Stimulated activated CD4-positive, alpha-beta T cell treated with anti-CD3 and anti-CD28 coated beads, Interleukin-15, amount 100 ng/mL, for 24 hours (primary cell): ENCODE data around the gene DOHH.

ENCODE experiments used
- DNase-seq: peaks from one replicate; pipeline ENCODE4 v3.0.0-alpha.2; 2020

DOHH gene, protein sequence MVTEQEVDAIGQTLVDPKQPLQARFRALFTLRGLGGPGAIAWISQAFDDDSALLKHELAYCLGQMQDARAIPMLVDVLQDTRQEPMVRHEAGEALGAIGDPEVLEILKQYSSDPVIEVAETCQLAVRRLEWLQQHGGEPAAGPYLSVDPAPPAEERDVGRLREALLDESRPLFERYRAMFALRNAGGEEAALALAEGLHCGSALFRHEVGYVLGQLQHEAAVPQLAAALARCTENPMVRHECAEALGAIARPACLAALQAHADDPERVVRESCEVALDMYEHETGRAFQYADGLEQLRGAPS

DNA sequence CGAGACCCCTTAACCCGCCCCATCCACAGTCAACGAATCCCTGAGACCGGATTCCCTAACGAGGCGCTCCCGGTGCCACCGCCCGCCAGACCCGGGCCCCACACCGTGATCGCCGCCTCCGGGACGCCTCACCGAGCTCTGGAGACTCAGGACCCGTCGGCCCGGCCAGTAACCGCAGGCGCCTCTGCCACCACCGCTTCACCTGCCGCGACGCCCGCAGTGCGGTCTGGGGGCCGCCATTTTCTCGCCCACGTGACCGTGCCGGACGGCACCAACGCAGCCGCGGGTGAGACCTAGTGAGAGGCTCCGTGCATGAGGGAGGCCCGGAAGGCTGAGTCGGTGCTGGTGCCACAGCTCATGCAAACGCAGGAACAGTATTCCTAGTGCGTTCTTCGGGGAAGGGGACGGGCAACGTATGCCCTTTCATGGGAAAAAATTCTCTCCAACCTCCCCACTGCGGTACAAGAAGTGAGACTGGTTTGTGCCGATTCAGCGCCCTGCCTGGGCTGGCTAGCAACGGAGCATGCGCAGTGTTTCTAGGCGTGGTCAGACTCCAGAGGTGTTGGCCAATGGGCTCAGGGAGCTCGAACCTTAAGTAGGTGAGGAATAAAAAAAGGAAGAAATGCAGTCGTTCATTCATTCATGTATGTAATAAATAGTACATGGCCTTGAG, at the start of gene DOHH:
Gene DOHH (minus strand): TSS at position 246 of the 673 bp plus-strand sequence. CDS start 3,860 bp downstream, outside the sequence.
- DNase-seq: peak; percentile 98

DNA sequence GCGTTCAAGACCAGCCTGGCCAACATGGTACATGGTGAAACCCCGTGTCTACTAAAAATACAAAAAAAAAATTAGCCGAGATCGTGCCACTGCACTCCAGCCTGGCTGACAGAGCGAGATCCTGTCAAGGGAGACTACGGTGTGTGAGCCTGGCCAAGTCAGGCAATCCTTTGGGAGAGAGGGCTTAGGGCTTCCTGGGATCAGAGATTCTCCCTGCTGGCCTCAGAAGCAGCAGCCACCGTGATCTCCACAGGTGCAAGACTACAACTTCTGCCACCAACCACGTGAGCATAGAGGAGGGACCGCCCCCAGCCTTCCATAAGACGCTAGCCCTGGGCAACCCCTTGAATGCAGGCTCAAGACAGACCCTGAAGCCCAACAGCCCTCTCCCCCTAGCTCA, 49.3 kb upstream of the DOHH start:
- no peak for DNase-seq

DNA sequence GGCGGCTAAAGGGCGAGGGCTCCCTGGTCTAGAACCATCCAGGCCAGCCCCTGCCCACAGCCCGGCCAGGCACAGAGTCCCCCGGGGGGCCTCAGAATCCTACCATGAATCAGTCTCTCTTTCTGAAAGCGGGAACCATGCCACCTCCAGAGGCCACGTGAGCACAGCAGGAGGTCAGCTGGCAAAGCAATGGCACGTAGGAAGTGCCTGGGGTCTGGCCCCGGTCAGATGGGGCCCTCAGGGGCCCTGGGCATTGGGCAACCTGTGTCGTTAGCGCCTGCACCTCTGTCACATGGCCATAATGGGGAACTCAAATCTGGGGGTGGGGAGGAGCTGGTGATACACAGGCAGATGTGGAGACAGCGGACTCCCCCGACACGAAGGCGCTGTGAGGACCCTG, 48.1 kb upstream of the DOHH start:
- no peak for DNase-seq

DNA sequence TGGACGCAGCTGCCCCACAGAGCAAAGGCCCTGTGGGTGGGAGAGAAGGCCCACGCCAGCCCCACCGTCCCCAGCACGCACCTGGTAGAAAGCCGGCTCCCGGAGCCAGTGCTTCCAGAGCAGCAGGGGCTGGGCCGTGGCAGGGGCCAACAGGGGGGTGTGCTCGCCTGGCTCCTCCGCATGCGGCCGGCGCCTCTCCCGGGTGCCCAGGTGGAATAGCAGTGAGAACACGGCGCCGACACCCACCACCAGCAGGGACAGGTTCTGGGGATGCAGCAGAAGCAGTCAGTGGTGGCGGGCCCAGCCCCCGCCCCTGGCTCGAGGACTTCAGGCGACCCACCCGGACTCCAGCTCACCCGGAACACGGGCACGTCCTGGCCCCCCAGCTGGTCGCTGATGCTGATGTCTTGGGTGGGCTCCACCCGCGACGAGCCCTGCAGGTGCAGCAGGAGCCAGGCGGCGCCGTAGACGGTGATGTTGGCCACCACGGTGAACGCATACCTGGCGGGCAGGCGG, 47.4 kb upstream of the DOHH start:
- no peak for DNase-seq

DNA sequence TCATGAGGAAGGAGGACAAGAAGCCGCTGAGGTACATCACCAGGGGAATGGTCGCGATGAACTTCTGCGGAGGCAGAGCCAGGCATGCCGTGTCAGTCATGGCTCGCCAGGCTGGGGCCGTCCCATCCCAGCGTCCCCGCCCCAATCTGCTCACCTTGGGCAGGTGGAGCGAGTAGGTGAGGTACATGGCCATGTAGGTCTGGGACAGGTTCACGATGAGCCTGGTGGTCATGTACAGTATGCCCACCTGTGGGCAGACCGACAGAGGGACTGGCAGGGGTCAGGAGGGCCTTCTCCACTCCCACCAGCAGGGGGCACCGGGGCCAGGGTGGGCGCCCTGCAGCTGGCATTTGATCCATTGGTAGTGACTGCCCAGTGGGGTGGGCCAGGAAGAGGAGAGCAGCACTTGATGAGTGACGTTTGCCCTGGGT, 46.8 kb upstream of the DOHH start:
- DNase-seq: peak; percentile 53

DNA sequence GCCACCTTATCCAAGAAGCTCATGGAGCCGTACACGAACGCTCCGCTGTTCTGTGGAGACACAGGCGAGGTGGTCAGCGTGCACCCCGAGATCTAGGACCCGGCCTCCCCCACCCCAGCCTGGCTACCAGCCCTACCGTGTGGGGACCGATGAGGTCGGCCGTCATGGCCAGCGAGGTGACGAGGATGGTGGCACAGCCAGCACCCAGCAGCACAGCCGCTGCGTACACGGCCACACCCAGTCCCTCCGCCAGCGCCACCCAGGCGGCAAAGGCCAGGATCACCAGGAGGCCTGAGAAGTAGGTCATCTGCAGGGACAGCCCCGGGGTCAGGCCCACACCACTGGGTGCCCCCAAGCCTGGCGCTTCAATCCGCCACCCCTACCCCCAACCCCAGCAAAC, 45.6 kb upstream of the DOHH start:
- DNase-seq: no peak

DNA sequence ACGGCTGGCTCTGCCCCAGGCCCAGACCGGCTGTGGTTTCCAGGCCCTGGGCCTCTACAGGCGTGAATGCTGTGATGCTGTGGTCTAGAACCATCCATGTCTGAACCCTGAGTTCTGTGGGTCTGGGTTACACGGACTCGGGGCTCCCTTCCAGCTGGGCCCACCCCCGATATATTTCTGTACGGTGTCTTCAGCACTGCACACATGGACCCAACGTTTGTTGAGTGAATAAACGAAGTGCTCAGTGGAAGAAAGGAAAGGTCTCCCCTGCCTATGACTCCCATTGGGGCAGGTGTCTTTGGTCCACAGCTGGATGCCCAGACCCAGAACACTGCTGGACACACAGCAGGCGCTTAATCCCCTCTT, 45.2 kb upstream of the DOHH start:
- no peak for DNase-seq

DNA sequence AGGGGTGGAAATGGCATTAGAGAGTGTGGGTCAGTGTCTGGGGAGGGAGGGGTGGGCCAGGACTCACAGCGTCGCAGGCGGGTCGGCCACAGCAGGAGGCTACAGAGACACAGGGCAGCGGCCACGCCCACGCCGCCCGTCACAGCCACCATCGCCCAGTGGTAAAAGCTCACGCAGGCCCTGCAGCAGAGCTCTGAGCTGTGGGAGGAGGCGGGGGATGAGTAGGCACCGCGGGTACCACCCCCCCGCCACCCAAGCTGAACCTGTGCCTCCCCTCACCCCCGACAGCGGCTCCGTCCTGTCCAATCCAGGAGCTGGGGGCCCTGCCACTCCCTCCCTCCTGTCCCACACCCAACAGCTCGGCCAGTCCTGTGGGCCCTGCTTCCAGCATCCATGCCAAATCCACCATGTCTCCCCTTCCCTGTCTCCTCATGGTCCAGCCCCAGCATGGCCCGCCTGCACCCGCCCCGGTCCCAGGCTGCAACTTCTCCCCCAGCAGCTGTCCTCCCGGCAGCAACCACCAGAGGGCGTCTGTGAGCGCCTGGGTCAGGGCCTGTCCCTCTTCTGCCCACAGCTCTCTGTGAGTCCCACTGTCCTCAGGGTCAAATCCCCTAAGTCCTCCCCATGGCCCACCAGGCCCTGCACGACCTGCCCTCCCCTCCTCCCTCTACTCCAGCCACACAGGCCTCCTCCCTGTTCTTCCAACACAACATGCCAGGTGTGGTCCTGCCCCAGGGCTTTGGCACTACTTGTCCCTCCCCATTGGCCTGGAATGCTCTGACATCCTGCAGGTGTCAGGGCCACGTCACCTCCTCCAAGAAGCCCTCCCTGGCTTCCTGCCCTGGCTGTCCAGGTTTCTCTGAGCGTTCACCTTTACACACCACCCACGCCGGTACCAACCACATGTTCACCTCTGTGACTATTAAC, 44.5 kb upstream of the DOHH start:
- peak; percentile 84 for DNase-seq

DNA sequence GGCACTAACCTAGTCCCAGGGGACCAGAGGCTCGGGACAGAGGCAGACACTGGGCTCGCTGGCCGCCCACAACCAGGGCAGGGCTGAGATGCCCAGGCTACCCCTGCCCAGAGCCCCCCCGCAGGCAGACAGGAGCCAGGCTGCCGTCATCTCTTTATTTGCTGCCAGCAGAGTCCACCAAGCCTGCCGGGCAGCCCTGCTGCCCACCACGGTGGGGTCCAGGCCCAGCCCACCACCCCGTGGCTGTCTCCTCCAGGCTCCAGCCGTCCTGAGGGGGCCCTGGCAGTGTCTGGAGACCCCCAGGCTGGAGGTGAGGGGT, 43.5 kb upstream of the DOHH start:
- DNase-seq: no peak

DNA sequence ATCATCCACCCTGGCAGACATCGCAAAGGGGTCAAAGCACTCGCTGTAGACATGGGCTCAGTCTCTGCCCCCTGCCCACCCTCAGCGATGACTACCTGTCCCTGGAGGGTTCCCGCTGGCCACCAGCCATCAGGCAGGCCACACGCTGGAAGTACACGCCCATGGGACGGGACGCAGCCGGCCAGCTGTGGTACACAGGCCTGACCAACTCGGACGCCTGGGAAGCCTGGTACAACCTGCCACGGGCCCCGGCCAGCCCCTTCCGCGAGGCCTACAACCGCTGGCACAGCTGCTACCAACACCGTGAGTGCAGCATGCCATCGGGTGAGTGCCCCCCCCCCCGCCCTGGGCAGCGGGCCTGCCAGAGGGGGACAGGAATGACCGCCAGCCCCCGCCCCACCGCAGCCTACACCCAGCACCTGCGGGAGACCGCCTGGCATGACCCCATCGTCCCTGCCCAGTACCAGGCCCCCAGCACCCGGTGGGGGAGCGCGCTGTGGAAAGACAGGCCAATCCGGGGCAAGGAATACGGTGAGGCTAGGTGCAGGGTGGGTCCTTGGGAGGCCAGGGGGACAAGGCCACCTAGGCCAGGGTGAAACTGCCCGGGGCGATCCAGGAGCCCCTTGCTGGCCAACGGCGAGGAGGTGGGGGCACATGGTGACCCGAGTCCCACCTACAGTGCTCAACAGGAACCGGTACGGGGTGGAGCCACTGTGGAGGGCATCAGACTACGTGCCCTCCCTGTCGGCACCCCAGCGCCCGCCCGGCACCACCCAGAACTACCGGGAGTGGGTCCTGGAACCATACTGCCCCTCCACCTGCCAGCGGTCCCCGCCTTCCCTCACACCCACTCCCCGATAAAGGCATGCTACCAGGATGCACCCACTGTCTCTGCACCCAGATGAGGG, 42.9 kb upstream of the DOHH start:
- no peak for DNase-seq

DNA sequence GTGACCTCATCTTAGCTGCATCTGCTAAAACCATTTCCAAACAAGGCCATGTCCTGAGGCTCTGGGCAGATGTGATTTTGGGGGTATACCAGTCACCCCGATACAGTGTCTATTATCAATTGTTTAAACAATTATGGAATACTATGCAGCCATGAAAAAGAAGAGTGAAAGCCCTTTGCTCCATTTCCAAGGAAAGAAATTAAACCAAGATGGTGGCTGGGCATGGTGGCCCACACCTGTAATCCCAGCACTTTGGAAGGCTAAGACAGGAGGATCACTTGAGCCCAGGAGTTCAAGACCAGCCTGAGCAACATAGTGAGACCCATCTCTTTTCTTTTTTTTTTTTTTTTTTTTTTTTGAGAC, 39.3 kb upstream of the DOHH start:
- no peak for DNase-seq

DNA sequence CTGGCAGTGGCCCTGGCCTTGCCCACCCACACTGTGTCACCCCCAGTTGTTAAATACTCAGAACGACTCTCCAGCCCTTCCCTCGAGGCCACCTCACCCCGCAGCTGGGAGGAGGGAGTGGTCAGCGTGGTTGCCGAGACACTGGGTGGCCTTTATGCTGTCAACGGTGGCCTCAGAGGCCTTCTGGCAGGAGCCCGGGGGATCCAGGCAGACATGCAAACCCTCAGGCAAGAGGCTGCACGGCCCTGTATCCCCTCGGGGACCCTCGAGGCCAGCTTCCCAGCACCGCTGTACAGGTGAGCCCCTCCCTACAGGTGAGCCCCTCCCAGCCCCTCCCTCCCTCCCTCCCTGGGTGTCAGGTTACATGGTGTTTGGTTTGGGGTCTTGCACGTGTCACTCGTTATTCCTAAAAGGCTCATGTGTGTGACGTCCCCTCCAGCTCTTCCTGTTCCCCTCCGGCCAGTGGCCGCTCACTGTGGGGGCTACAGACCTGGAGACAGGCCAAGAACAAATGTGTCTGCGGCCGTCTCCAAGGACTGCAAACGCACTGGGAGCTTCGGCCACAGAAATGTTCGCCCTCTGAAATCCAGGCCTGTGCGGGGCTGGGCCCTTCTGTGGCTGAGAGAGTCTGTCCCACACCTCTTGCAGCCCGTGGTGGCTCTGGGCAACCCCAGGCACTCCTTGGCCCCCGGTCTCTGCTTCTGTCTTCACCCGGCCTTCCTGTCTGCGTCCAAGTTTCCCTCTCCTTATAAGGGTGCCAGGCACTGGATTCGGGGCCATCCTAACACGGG, 38.7 kb upstream of the DOHH start, which contains the start of gene TEKTIP1:
Gene TEKTIP1 (plus strand): TSS at position 210 of the 791 bp plus-strand sequence. CDS start 4 bp downstream, at position 214.
- no peak for DNase-seq

DNA sequence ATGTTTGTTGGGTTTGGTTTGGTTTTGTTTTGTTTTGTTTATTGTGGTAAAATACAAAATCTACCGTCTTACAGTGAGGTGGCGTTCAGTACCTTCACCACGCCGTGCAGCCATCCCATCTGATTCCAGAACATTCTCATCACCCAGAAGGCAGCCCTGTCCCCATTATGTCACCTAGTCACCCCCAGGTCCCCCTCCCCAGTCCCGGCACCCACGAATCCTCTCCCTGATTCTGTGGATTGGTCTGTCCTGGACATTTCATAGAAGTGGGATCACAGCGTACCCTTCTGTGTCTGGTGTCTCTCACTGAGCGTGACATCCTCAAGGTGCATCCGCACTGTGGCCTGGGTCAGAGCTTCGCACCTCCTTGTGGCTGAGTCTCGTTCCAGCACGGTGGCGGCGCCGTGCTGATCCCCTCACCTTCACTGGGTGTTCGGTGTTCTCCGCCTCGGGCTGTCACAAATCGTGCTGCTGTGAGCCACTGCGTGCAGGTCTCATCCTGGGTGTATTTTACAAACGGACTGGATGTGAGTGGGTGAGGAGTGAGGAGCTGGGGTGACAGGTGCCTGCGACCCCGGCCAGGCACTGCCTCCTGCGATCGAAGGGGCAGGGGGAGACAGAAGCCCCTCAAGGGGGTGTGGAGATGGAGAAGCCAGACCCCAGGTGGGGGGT, 37.9 kb upstream of the DOHH start:
- no peak for DNase-seq

DNA sequence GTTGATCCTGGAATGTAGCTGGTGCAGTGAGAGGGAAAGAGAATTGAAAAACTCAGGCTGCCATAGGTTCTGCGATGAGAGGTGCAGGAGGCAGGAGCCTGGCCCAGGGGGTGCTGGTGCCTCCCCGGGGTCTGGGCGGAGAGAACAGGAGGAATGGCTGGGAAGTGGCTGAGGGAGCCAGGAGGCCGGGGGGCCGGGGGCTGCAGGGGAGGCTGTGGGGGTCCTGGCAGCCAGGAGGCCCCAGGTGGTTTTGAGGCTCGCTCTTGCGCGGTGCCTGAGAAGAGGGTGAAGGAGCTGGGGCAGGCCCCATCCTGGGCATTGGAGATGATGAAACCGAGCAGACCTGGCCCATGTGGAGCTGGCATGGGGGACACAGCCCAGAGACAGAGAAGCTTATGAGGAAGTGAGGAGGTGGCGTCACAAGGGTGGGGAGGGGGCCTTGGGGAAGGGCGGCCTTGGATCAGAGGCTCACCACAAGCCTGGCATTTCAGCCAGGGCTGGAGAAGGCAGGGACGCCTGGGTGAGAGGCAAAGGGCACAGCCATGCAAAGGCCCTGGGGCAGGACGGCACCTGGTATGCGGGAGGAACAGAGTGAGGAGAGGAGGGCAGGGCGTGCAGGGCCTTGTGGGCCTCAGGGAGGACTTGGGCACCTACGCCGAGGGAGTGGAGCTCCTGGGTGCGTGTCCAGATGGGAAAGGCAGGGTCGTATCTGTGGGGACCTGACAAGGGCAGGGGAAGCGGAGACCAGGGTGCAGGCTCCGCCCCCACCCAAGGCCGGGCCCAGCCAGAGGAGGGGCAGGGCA, 37.2 kb upstream of the DOHH start:
- no peak for DNase-seq

DNA sequence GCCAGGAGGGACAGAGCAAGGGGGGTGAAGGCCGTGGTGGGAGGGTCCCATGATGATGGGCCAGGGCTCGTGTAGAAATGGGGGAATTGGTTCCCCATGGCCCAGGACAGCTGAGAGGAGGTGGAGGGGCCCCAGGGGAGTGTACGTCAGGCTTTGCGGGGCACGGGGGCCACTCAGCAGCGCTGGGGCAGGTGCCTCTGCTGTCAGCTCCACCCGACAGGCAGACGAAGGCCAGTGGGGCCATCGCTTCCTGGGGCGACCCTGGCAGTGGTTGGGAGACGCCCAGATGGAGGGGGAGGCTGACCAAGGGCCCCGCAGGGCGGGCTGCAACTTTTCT, 36.6 kb upstream of the DOHH start:
- DNase-seq: no peak

DNA sequence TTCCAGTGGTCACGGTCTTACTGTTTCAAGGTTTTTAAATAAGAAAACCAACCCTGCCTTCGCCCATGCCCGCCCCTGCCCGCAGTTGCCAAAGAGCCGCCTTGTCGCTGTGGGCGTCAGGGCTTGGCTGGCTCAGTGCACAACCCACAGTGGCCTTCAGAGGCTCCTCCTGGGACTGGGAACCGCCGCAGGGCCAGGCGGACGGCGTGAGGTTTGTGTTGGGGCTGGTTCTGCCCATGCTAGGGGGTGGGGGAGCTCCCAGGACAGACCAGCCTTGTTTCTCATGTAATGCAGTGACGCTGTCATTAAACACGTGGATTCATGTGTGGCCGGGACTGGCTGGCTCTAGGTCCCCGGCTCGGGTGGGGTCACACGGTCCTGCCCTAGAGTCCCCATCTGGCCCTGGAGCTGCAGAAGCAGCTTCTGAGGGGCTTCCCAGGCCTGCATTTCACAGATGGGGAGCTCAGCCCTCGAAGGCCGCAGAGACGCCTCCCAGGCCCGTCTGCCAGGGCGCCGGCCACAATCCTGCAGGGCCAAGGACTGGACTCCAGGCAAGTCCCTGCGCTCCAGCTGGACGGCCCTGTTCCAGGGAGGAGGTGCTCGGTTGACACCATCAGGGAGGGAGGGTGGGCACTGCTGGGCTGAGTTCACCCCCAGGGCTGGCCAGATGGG, 36.1 kb upstream of the DOHH start:
- DNase-seq: no peak

DNA sequence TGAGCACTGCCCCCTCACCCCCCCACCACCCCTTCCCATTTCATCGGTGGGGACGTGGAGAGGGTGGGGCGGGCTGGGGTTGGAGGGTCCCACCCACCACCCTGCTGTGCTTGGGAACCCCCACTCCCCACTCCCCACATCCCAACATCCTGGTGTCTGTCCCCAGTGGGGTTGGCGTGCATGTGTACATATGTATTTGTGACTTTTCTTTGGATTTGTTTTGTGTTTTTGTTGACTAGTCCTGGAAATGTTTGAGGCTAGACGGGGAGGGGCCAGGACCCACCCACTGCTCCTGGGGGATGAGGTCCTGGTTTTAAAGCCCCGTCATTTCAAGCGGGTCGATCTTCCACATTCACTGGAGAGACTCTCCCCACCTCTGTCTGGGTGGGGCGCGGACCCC, 35.5 kb upstream of the DOHH start:
- DNase-seq: no peak

DNA sequence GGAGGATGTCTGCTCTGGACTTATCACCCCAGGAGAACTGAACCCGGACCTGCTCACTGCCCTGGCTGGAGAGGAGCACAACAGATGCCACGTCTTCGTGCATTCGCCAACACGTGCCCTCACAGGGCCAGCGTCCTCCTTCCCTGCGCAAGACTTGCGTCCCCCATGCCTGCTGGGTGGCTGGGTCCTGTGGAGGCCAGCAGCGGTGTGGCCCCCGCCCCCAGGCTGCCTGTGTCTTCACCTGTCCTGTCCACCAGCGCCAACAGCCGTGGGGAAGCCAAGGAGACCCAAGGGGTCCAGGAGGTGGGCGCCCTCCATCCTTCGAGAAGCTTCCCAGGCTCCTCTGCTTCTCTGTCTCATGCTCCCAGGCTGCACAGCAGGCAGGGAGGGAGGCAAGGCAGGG, 35.1 kb upstream of the DOHH start:
- DNase-seq: no peak

DNA sequence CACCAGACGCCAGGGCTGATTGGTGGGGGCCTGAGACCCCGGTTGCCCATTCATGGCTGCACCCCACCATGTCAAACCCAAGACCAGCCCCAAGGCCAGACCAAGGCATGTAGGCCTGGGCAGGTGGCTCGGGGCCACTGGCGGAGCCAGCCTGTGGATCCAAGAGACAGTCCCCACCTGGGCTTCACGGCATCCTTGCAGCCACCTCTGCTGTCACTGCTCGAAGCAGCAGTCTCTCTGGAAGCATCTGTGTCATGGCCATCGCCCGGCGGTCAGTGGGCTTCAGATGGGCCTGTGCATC, 34.7 kb upstream of the DOHH start:
- no peak for DNase-seq
